Measurements from ENCODE around the gene COPA. TPM values are rescaled to one million over a fixed set of nuclear protein-coding genes. Genes with fewer than 3 reads are reported as not detected.

The COPA gene
- total RNA-seq, 4 donors from 2014 or later = 172 to 334 (median 182) TPM

DNA sequence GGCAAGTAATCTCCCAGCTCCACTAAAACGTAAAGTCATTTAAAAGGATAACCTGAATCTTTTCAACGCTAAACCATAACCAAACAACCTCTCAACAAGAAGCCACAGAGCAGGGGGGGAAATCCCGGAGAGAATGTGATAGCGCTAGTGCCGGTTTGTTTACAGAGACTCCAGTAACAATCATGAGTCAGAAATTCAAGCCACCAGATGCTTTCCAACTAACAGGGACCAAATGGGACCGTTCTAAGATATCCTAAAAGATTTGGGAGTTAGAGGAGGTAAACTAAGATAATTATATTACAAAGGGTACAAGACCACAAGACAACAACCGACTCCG lies 81.5 kb downstream of the COPA start:
- intact Hi-C loops (cut with DNase I) = no loop called here
- H3K4me1 ChIP-seq = peaks cover 45% of the 10 kb centered on the region in 2 donors
- H3K9me3 ChIP-seq = no peaks in the 10 kb centered on the region
- peak overlapping the region; percentile 51 to 80 (median 68) for H3K4me3 ChIP-seq (replicated peaks in 1 of 3)
- 0 to 1% methylated on average over 8 of the region's 8 CpGs for WGBS, 2 donors
- H3K27me3 ChIP-seq = no peaks in the 10 kb centered on the region
- TF ChIP-seq, protein P1, sequence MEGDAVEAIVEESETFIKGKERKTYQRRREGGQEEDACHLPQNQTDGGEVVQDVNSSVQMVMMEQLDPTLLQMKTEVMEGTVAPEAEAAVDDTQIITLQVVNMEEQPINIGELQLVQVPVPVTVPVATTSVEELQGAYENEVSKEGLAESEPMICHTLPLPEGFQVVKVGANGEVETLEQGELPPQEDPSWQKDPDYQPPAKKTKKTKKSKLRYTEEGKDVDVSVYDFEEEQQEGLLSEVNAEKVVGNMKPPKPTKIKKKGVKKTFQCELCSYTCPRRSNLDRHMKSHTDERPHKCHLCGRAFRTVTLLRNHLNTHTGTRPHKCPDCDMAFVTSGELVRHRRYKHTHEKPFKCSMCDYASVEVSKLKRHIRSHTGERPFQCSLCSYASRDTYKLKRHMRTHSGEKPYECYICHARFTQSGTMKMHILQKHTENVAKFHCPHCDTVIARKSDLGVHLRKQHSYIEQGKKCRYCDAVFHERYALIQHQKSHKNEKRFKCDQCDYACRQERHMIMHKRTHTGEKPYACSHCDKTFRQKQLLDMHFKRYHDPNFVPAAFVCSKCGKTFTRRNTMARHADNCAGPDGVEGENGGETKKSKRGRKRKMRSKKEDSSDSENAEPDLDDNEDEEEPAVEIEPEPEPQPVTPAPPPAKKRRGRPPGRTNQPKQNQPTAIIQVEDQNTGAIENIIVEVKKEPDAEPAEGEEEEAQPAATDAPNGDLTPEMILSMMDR (IDR thresholded peaks at IDR 0.05) = no peak
- TF ChIP-seq POLR2A (IDR thresholded peaks at IDR 0.05) = no peak
- H3K36me3 ChIP-seq = no peaks in the 10 kb centered on the region
- DNase-seq = peak; percentile 58 to 59
- H3K27ac ChIP-seq = peak overlapping the region; percentile 88 to 98 (median 96)

DNA sequence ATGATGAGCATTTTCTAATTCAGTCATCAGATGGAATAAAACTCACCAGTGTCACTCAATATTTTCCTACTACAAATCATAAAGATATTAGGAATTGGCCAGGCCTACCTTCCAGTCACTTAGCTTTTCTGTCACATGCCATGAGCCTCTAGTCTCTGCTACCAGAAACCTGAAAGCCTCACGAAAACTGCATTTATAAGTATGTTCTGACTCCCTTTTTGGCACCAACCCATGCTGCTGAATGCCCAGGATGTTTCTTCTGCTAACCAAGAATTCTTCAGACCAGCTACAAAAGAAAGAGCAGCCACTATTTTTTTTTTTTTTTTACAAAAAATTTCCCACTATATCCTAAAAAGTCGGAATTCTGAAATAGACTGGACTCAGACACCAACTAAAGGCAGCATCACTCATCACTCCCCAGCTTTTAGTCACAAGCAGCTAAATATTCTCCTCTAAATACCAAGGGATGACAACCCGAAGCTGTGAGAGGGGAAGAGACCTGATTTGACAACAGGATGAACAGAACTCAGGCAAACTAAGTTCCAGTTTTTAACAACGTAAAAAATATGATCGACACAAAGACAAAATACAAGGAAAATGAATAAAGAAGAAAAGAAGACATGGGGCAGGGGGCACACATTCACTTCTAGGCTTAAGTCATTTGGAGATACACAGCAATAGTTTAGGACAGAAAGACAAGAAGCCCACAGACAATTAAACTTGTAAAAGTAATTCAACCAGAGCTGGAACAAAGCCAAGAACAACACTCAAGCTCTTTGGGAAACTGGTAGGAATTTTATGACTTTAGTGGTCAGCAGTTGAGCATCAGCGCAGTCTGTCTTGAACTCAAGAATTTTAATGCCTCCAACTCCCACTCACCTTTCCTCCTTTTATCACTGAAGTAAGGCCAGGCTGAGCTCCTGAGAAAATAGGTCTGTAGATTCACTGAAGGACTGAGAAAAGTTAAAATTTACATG lies 82.4 kb downstream of the COPA start:
- Histone ChIP-seq H3K4me1 (peaks cover 50% of the 10 kb centered on the region in 2 donors), H3K36me3 (no peaks in the 10 kb centered on the region), H3K27me3 (no peaks in the 10 kb centered on the region), H3K9me3 (no peaks in the 10 kb centered on the region), H3K27ac (peak overlapping the region; percentile 88 to 98 (median 96)), H3K4me3 (replicated peaks in 1 of 3) (peak overlapping the region in 2 of 3 donors; percentile 51 to 80)
- no peak for TF ChIP-seq POLR2A (IDR thresholded peaks at IDR 0.05)
- TF ChIP-seq, protein P1 (IDR thresholded peaks at IDR 0.05) = no peak
- 20 to 23% methylated on average over 6 of the region's 6 CpGs for WGBS, 2 donors
- intact Hi-C loops (cut with DNase I) = no loop called here
- DNase-seq = peak; percentile 50 to 57

DNA sequence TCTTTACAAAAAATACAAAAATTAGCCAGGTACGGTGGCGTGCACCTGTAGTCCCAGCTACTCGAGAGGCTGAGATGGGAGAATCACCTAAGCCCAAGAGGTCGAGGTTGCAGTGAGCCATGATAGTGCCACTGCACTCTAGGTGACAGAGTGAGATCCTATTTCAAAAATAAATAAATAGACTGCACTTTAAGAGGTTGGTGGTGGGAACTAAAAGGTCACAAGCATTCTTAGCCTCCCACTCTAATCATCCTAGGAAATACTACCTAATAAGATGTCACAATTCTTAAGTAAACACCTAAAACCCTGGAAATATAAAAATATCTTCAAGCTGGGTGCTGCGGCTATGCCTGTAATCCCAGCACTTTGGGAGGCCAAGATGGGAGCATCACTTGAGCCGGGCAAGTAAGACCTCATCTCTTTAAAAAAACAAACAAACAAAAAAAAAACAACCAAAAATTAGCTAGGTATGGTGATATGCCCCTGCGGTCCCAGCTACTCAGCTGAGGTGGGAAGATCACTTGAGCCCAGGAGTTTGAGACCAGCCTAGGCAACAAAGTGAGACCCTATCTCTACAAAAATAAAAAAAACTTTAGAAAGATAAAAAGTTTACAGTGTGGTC lies 84.8 kb downstream of the COPA start:
- H3K4me1 ChIP-seq = peaks cover 56 to 58% of the 10 kb centered on the region in 2 donors
- no peak for DNase-seq

DNA sequence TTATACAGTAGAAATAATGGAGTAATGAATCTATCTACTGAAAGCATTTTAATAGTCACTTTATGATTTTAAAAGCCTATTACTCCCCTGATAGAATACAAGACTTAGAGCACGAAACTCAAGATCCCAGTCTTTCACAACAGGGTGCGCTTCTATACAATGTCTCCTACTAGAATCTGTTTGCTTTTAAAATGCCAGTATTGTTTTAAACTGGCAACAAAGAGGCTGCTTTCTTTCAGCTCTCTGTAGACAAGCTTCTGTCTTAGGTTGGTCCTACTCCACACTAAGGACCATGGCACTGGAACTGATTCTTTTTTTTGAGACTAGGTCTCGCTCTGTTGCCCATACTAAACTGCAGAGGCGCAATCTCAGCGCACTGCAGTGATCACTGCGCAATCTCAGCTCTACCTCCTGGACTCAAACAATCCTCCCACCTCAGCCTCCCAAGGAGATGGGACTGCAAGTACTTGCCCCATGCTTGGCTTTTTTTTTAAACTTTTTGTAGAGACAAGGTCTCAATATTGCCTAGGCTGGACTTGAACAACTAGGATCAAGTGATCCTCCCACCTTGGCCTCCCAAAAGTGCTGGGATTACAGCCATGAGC lies 85.5 kb downstream of the COPA start:
- DNase-seq = no peak
- 68 to 75% methylated on average over 6 of the region's 6 CpGs for WGBS, 2 donors
- peak overlapping the region; percentile 3 to 82 (median 57) for H3K27ac ChIP-seq
- H3K27me3 ChIP-seq = no peaks in the 10 kb centered on the region
- H3K4me1 ChIP-seq = peaks cover 56 to 58% of the 10 kb centered on the region in 2 donors
- intact Hi-C loops (cut with DNase I) = loop anchor here (10.0 kb wide), 1 partner anchor 153 kb away; no protein-coding TSS in a partner anchor
- no peak overlapping the region for H3K4me3 ChIP-seq (replicated peaks in 1 of 3)
- no peak for TF ChIP-seq POLR2A (IDR thresholded peaks at IDR 0.05)
- TF ChIP-seq, protein P1 (IDR thresholded peaks at IDR 0.05) = no peak
- no peaks in the 10 kb centered on the region for H3K36me3 ChIP-seq
- H3K9me3 ChIP-seq = no peaks in the 10 kb centered on the region

More for the DNA sequence above, 84.8 kb downstream of the COPA start:
- Histone ChIP-seq H3K36me3 (no peaks in the 10 kb centered on the region), H3K9me3 (no peaks in the 10 kb centered on the region), H3K4me3 (replicated peaks in 1 of 3) (no peak overlapping the region), H3K27ac (peak overlapping the region in 2 of 3 donors; percentile 57 to 82), H3K27me3 (no peaks in the 10 kb centered on the region)
- intact Hi-C loops (cut with DNase I) = loop anchor here (10.0 kb wide), 1 partner anchor 153 kb away; no protein-coding TSS in a partner anchor
- TF ChIP-seq, protein P1 (IDR thresholded peaks at IDR 0.05) = no peak
- WGBS, 2 donors = 87 to 90% methylated on average over 7 of the region's 7 CpGs
